ENCODE data around the gene UBASH3B.

UBASH3B gene

DNA sequence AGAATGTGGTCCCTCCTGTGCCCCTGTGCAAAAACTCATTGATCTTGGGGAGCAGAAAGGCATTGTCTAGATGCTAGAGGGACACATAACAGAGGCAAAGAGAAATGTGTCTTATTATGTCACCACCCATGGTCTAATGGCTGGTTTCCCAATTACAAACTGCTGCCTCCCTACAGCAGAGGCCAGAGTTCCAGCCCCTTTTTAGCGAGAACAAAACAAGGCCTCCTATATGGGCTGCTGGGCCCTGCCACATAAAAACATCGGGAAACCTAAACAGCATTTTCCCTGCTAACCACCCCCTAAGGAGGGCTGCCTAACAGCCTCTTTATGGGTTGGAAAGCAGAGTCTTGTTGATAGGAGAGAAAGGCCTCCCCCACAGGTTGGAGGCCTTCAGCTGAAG lies 107.6 kb downstream of the UBASH3B start:
- no peak for DNase-seq

DNA sequence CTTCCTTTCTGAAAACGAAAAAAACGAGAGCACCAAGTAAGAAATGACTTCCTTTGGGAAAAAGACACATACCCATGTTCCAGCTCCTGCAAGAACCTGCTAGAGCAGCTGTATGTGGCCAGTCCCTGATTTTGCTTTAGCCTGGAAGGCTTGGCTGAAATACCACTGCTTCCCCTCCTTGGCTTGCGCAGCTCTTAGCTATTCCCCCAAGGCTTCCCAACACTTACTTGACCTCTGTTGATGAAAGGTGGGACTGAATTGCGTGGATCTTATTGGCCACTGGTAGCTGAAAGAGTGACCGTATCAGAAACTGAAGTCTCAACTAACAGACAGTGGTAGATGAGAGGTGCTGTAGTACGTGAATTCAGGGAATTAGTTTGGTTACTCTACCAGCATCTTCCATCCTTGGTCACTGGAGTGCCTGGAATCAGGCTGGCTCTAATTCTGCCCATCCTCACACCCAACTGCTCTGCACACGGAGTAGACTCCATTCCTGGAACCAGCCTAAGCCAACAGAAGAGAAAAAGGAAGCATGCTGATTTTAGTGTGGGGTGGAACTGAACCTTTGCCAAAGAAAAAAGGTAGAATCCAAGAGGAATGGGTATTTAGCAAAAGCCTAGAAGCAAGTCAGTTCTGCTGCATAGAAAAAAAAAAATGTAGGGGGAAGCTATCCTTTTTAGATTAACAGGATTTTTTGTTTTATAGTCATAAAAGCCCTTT lies 109.0 kb downstream of the UBASH3B start:
- no peak for DNase-seq

DNA sequence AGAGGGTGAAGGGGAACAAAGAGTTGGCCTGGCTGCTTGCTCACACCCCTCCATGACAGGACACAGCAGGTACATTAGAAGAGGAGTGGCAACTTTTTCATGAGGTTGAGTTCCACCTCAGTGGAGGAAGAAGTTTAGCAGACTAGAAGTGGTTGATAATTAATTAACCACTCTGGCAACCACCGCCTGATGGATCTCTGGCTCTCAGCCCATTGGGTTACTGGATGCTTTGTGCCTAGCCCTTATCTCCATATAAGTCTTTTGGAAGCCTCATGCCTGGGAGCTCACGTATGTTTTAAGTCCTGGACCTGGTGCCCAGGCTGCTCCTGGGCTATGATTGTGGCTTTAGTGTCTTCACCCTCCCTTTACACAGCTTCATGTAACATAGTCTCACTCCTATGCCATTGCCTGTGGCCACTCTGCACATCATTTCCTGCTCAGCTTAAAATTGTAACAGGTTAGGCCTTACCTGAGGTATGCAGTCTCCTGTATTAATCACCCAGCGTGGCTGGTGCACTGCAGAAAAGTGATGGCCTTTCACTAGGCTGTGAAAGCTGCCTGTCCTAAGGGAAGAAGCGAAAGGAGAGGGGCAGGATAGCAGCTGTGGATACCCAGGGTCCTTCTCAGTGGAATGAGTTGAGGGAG lies 110.1 kb downstream of the UBASH3B start:
- DNase-seq: no peak

DNA sequence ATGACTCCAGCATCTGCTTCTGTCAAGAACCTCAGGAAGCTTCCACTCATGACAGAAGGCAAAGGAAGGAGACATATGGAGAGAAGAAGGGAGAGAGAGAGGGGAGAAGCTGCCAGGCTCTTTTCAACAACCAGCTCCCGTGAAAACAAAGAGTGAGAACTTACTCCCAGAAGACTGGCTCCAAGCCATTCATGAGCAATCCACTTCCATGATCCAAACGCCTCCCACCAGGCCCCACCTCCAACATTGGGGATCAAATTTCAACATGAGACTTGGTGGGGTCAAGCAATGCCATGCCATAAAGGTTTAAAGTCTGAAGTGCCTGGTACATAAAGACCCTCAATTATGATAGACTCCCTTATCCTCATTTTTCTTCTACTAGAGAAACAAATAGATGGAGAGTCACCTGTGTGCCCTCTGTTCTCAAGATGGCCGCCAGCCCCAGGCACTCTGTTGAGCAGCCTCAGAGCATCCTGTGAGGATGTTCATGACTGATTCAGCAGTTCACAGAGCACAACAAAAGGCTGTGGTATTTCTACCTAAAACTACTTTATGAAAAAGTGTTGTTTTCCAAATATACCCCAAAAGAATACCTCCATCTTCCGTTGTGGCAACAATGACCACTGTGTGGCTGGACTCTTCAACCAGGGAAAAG lies 113.7 kb downstream of the UBASH3B start:
- DNase-seq: no peak

DNA sequence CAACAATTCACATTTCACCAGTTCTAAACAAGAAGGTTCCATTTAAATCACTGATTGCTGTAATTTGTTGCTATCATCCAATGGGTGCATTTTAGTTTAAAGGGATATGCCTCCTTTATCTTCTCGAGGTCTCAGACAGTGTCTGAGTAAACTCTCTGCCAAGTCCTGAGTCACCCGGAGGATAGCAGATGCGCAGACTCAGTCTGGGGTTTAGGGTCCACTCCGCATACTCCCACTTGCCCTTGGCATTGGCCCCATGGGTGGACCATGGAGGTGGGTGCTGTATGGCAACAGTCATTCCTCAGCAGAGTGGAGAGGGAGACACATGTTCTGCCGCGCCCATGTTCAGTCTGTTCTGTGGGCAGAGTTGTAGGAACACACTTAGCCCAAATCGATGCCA lies 117.4 kb downstream of the UBASH3B start:
- DNase-seq: no peak

DNA sequence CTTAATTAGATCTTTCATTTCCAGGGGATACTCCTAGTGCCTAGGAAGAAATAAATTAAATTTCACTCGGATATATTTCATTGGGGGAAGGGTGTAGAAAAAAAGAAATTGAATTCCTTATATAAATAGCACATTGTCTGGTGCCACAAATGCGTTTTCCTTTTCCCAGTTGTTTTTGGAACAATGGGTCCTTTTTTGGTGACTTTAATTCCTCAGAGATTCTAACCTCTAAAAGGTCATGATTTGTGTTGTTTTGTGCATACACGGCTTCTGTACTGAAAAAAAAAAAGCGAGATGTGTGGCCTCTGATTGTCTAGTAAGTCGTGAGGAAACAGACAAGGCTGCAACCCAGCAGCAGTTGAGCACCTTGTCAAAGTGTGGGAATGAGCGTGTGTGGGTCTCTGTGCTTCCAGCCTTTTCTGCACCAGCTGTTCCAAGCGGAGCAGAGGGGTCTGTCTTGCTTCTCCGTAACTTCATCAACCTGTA lies 118.3 kb downstream of the UBASH3B start:
- no peak for DNase-seq

DNA sequence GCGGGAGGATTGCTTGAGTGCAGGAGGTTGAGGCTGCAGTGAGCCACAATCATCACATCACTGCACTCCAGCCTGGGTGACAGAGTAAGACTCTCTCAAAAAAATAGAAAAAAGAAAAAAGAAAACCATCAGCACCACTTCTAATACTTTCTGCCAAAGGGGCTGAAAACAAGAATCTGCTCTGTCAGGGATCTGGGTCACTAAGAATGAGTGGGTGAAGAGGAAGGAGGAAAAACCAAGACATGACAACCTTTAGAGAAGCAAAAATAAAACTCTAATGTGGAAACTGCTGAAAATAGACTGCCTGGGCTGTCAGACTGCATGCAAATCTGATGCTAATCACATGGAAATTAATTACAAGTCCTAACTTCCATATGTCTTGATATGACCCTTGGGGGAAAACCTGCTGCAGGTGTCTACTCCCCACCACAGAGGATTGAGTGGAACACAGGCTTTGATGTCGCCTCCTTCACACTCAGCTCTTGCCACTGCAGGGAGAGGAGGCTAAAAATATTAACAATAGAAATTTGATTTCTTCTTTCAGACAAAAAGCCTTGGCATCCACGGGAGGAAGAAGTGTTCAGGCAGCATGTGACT lies 120.3 kb downstream of the UBASH3B start:
- DNase-seq: no peak

DNA sequence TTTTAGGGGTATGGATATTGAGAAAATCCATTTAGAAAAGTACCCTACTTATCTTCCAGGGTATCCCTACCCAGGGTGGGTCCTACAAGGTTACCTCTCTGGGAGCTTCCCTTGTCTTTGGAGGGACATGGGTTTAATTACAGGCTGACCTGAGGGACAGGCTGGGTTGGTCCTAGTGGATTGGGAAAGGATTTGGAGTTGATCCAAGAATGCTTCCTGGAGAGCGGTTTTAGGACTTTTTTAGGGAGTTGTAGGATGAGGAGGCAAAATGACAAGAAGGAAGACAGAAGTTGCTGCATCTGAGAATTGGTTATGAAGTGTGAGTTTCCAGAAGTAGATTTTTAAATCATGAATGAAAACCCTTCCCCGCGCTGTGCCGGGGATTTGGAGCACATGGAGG lies 121.0 kb downstream of the UBASH3B start:
- no peak for DNase-seq

DNA sequence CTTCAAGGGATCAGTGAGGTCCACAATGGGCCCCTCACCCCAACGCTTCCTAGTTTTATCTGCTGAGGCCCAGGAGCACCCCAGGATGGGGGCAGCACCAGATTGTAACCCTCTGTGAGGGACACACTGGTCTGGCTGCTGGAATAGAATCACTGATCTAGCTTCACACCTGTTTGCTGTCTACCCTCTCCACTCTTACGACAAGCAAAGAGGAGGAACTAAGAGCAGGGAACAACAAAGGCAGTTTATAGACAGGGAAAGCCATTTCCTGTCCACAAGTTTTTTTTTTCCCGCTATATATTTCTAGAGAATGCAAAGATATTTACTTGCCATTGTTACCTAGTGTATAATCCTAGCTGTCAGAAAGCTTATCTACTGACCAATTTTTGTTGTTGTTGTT lies 121.8 kb downstream of the UBASH3B start:
- no peak for DNase-seq

DNA sequence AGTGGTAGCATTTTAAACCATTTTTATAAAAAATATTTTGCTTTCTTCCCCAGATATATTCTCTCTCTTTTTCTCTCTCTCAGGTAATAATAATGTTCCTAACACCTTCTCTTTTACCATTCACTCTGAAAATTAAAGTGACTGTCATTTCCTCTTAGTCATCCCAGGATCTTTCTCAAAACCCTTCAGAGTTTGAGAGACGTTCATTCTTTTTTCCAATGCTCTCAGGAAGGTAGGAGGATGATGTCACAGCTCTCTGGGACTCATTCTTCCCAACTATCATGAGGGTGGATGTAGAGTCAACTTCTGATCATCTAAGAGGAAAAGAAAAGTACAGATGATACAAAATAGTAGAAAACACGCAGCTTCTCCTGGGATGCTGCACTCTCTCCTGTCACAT lies 122.6 kb downstream of the UBASH3B start:
- DNase-seq: peak in 1 of 2 experiments; percentile 5

DNA sequence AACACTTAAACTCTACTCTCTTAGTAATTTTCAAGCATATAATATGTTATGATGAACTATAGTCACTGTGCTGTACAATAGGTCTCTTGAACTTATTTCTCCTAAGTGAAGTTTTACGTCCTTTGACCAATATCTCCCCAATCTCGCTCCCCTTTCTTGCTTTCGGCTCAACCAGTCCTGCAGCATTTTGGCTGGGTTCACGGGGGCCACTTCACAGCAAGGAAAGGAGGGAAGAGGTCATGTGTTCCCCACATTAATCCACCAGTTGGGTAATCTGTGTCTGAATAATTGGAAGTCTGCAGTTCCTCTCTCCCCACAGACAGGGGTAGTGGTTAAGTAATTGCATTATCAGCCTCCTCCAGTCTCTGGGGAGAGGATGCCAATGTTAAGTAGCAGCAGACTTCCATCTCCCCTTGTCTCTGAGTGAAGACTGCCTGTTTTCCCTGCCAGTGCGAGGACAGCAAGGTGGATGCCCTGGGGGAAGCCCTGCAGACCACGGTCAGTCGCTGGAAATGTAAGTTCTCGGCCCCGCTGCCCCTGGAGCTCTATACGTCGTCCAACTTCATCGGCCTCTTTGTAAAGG lies 123.6 kb downstream of the UBASH3B start:
- DNase-seq: no peak

DNA sequence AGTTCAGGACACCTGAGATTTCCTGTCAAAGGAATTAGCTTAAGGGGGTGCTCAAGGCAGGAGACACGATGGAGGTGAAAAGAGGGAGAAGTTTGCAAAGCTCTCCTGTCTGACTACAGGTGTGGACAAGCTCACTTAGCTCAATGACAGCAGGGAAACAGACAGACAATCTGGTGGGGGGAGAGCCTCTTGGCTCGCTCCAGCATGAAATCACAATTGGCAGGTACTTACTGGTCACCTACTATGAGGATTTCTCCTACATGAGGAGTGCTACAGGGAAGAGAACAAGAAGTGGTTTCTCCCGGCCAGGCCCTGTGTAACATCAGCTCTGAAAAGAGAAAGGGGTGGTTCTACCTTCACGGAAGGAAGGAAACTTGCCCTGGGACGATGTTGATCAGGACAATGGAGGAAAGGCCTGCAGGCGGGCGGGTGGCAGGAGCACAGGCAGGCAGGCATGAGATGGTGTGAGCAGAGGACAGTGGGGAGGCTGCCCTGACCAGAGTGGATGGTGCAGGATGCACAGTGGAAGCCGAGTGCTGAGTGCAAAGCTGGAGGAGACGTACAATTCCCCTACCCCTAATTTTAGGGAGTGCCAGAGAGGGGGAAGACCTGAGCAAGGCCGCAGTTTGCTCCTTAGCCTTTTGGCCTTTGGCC lies 124.9 kb downstream of the UBASH3B start:
- DNase-seq: no peak

DNA sequence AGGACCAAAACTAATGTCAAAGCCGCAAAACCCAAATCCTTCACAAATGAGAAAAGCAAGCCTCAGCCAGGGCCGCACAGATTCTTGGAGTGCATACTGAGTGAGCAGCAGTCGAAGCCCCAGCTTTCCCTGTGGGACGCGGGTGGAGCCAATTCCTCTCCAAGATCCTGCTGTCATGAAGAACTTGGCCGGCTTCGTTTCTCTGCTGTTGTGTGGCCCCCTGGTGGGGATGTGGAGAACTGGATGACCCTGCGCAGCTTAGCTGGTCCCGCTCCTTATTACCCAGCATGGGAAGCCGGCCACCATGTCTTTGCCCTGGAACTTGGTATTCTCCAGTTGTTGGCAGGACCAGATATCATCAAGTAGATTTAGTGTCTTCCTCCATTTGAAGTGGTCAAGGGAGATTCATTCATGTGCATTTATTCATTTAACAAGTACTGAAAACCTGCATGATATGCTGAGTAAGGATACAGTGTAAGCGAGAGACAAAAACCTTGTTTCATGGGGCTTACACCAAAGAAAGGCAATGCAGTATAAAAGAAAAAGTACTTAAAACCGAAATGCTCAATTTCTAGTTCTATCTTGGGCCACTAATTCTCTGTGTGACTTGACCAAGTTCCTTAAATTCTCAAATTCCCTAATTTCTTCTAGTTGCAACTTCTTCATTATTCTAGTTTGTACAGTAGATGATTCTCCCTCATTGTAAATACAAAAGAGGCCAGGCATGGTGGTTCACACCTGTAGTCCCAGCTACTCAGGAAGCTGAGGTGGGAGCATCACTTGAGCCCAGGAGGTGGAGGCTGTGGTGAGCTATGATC lies 126.1 kb downstream of the UBASH3B start:
- peak; percentile 23 to 73 for DNase-seq

DNA sequence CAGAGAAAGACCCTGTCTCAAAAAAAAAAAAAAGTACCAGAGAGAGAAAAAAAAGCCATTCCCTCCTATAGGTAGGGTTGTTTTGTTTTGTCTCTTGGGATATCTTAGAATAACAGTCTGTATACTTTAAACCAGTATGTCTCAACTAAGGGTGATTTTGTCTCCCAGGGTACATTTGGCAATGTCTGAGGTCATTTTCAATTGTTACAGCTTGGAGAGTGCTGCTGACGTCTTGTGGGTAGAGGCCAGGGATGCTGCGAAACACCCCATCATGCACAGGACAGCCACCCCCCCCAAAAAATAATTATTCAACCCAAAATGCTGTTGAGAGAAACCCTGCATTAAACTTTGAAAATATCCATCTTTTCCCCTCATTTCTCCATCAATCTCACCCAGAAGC lies 126.7 kb downstream of the UBASH3B start:
- no peak for DNase-seq

DNA sequence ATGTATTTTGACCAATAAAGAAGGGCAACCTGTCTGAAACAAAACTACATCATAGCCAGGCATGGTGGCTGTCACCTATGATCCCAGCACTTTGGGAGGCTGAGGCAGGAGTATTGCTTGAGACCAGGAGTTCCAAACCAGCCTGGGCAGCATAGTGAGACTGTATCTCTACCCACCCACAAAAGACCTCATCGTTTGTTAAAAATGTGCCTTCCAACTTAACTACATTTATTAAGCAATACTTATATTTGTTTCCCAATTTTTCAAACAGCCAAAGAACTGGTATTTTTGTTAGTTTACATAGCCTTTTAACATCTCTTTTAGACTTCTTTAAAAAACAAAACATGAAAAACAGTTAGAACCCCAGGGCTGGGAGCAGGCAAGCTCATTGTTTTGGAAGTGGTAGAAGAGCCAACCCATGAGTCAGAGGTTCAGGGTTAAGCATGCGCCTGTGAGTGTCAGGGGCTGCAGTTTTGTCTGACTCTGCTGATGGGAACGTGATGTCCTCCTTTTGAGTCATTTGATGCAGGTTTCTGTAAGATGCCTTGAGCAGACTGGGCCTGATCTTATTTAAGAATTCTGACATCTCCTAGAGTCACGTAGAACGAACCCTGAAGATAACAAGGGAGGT lies 128.9 kb downstream of the UBASH3B start:
- DNase-seq: no peak

DNA sequence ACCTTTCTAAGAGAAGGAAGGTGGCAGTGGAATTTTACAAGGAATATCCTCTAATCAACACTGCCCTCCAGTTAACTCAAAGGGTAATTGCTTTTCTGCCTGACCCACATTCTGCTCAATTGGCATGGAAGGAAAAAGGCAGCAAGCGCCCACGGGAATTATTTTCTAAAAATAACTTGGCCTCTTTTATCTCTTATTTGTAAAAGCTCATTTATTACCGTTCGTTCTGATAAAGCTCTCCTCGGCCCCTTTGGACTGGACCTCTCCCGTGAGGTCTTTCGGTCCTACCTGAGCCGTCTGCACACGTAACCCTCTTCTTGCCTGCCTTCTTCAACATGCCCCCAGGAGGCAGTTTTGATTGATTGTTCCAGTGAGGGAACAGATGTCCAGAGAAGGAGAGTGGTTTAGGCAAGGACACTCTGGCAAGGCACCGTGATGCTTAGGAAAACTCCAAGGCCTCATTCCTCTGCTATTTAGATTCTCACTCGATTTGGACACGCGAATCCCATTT lies 129.6 kb downstream of the UBASH3B start:
- DNase-seq: no peak

DNA sequence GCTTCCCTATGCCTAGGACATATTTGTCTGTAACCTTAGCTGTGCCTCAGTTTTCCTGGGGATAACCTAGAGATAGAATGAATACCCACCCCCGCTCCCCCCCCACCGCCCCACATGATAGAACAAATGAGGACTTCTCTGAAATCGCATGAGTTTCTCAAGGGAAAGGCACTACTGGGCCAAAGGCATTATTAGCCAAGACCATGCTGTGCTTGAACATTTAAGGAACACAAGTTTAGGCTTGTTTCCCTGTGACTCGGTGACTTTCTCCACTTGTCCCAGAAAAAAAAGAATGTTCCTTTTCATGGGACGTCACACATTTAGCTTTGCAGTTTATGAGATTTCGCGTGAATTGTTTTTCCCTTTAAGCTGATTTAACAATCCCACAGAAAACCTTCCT lies 131.4 kb downstream of the UBASH3B start:
- DNase-seq: no peak

DNA sequence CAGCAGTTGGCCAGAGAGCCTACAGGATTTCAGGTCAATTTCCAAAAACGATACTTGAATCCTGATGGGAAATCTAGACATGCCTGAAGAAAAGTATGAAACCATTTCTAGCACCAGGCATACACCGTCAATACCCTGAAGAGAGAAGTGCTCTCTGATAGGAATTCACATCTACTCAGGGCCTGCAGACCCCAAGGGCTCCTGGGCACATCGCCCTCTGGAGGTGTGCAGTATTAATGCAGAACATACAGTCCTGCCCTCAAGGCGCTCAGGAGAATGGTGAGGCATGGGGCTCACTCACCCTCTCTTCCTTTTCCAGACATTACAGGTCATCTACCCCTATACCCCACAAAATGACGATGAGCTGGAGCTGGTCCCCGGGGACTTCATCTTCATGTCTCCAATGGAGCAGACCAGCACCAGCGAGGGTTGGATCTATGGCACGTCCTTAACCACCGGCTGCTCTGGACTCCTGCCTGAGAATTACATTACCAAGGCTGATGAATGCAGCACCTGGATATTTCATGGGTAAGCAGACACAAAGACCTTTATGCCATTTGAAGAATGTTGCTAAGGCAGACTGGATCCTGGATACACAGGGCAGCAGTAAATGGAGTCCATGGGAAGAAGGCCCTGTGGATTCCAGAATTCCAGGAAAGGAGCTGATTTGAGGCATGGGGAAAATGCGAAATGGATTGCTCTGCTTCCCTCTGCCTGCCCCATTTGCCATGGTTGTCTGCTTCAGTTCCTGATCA lies 133.4 kb downstream of the UBASH3B start:
- DNase-seq: no peak

DNA sequence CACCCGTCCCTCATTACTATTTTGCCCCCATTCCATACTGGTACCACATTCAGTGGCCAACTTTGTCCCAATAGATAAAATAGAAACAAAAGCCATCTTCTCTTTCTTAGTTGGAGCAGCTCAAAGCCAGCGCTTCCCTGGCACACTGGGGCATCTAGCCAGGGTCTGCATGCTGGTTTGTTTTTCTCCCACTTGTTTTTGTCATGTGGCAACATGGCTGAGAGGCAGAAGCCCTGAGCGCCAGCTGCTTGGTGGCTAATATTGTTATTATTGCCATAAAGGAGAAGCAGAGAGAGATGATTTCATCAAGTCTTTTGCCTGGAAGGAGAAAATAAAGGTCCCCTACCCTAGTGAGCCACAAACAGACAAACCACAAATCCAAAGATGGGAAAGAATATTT lies 134.4 kb downstream of the UBASH3B start:
- no peak for DNase-seq

DNA sequence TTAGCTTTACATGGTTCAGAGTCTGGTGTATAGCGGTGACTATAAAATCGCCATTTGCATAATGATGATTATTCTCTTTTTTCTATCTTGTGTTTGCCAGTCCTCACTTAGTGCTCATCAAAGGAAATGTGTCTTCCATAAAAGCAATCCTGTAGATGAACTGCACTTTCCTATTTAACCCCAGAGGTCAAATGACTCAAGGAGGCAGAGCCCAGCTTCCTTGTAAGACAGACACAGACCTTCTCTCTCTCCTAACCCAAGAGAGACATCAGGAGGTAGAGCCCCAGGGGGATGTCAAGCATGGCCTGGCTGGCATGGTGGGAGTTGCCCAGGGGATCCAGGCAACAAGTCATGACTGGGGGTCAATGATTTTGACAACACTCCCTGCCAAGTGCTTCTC lies 135.9 kb downstream of the UBASH3B start:
- no peak for DNase-seq

All from SW 1271 (cell line).